Endodermal cell (in vitro differentiated cells): ENCODE results near the gene CRYBG3. TPM values are rescaled to one million over a fixed set of nuclear protein-coding genes. Genes with fewer than 3 reads are reported as not detected.

Experiments used
- DNase-seq: peaks from one replicate; pipeline ENCODE4 v3.0.0-alpha.2; 2017
- H3K27ac ChIP-seq: 2 replicates; pipeline ENCODE4 v1.5.1; 2013; ENCODE audit warnings: mild to moderate bottlenecking, low read depth, low read length, moderate library complexity
- H3K27me3 ChIP-seq: 2 replicates; pipeline ENCODE4 v1.6.1; 2013; ENCODE audit warnings: mild to moderate bottlenecking, low read length, moderate library complexity; ENCODE audit not compliant: insufficient read depth, control insufficient read depth, poor library complexity, severe bottlenecking
- H3K36me3 ChIP-seq: 2 replicates; pipeline ENCODE4 v1.7.0; 2013; ENCODE audit warnings: mild to moderate bottlenecking, low read length, moderate library complexity; ENCODE audit not compliant: control insufficient read depth, insufficient read depth
- H3K4me1 ChIP-seq: one replicate; pipeline ENCODE4 v1.7.0; 2013; ENCODE audit warnings: low read length; ENCODE audit not compliant: control insufficient read depth, insufficient read depth
- H3K4me3 ChIP-seq: 2 replicates; pipeline ENCODE4 v1.5.1; 2013; ENCODE audit warnings: mild to moderate bottlenecking, low read length, moderate library complexity
- H3K9ac ChIP-seq: 2 replicates; pipeline ENCODE4 v1.6.1; 2013; ENCODE audit warnings: mild to moderate bottlenecking, low read length, moderate library complexity; ENCODE audit not compliant: poor library complexity, severe bottlenecking; ENCODE audit errors: extremely low read depth
- H3K9me3 ChIP-seq: 2 replicates; pipeline ENCODE4 v1.6.1; 2013; ENCODE audit warnings: mild to moderate bottlenecking, low read length, moderate library complexity; ENCODE audit not compliant: control insufficient read depth
- H3K27ac Mint-ChIP-seq: 2 replicates; pipeline ENCODE4 v1.8.0; 2020; ENCODE audit warnings: mixed read lengths
- H3K27me3 Mint-ChIP-seq: 2 replicates; pipeline ENCODE4 v1.8.0; 2021; ENCODE audit warnings: mild to moderate bottlenecking, mixed read lengths; ENCODE audit not compliant: insufficient read depth
- H3K36me3 Mint-ChIP-seq: 2 replicates; pipeline ENCODE4 v1.8.0; 2020; ENCODE audit warnings: low read depth, mixed read lengths
- H3K4me1 Mint-ChIP-seq: 2 replicates; pipeline ENCODE4 v1.8.0; 2020; ENCODE audit warnings: mixed read lengths
- H3K4me3 Mint-ChIP-seq: 2 replicates; pipeline ENCODE4 v1.8.0; 2020; ENCODE audit warnings: mild to moderate bottlenecking, moderate library complexity, mixed read lengths
- H3K9me3 Mint-ChIP-seq: 2 replicates; pipeline ENCODE4 v1.8.0; 2020; ENCODE audit warnings: mild to moderate bottlenecking, mixed read lengths
- CTCF ChIP-seq: fragments of 200-600 bp; sonication (generic); conservative IDR thresholded peaks from 2 replicates; pipeline ENCODE4 v1.5.0; 2021; ENCODE audit warnings: antibody characterized with exemption, mild to moderate bottlenecking
- WGBS, 2 experiments: methylation state at CpG; one replicate each; pipeline versions ENCODE4 v1.1.5 to v1.1.7; 2013; ENCODE audit warnings: missing lambda C conversion rate in 2 of 2, mixed read lengths in 1 of 2; ENCODE audit not compliant: insufficient coverage in 1 of 2, insufficient read length in 1 of 2; 5-methylcytosine and 5-hydroxymethylcytosine counted together
- total RNA-seq, 2 donors: library from RNA; stranded (reverse); fragmentation: NEBNext Ultra II Directional in 1 of 2; extraction: Animal tissue kit (Norgen Biotek cat#: 25700) in 1 of 2; gene quantifications; 2 replicates in 1 of 2; 3 replicates in 1 of 2; pipeline ENCODE4 v1.2.1, GENCODE V29; 2021

The CRYBG3 gene
- total RNA-seq, 2 donors from 2014 or later, result 9.7 to 10.8 TPM

- H3K36me3 Mint-ChIP-seq, result no peaks in the 10 kb centered on the region
- Histone ChIP-seq H3K4me1 (no peaks in the 10 kb centered on the region), H3K9ac (no peak overlapping the region), H3K27me3 (no peaks in the 10 kb centered on the region), H3K4me3 (no peak overlapping the region), H3K36me3 (no peaks in the 10 kb centered on the region), H3K9me3 (no peaks in the 10 kb centered on the region), H3K27ac (no peak overlapping the region)
- H3K27me3 Mint-ChIP-seq, result no peaks in the 10 kb centered on the region
- no peak for TF ChIP-seq CTCF
- H3K27ac Mint-ChIP-seq, result no peak overlapping the region
- no peaks in the 10 kb centered on the region for H3K9me3 Mint-ChIP-seq
- H3K4me3 Mint-ChIP-seq, result no peak overlapping the region
- no peak for DNase-seq
- no peaks in the 10 kb centered on the region for H3K4me1 Mint-ChIP-seq
- 43 to 48% methylated on average over 2 of the region's 2 CpGs for WGBS, 2 experiments
Measured at GRCh38 chr3:97983933-97984491, 162.2 kb downstream of the CRYBG3 start.

- Histone ChIP-seq H3K27ac (no peak overlapping the region), H3K4me3 (no peak overlapping the region), H3K36me3 (no peaks in the 10 kb centered on the region), H3K27me3 (no peaks in the 10 kb centered on the region), H3K9ac (no peak overlapping the region), H3K9me3 (no peaks in the 10 kb centered on the region), H3K4me1 (no peaks in the 10 kb centered on the region)
- DNase-seq, result no peak
- Mint-ChIP-seq H3K4me3 (no peak overlapping the region), H3K36me3 (no peaks in the 10 kb centered on the region), H3K27ac (no peak overlapping the region), H3K4me1 (no peaks in the 10 kb centered on the region), H3K27me3 (no peaks in the 10 kb centered on the region), H3K9me3 (no peaks in the 10 kb centered on the region)
- TF ChIP-seq CTCF, result no peak
- 83 to 87% methylated on average over 1 to 2 of the region's 2 CpGs for WGBS, 2 experiments
Measured at GRCh38 chr3:97987306-97987705, 165.5 kb downstream of the CRYBG3 start.

- 91% methylated on average over 3 of the region's 3 CpGs; no CpG with 5 or more reads in 1 of the 2 experiments for WGBS, 2 experiments
- TF ChIP-seq CTCF, result no peak
Measured at GRCh38 chr3:97988784-97989568, 167.2 kb downstream of the CRYBG3 start.

More at GRCh38 chr3:97988784-97989568, 167.2 kb downstream of the CRYBG3 start:
- Histone ChIP-seq H3K4me3 (no peak overlapping the region), H3K27me3 (no peaks in the 10 kb centered on the region), H3K9me3 (no peaks in the 10 kb centered on the region), H3K27ac (no peak overlapping the region), H3K36me3 (no peaks in the 10 kb centered on the region), H3K4me1 (no peaks in the 10 kb centered on the region), H3K9ac (no peak overlapping the region)
- Mint-ChIP-seq H3K4me1 (peaks cover 15% of the 10 kb centered on the region), H3K27me3 (no peaks in the 10 kb centered on the region), H3K4me3 (no peak overlapping the region), H3K36me3 (no peaks in the 10 kb centered on the region), H3K9me3 (no peaks in the 10 kb centered on the region), H3K27ac (no peak overlapping the region)
- no peak for DNase-seq
